ENCODE results near the gene CLDN34. TPM values are rescaled to one million over a fixed set of nuclear protein-coding genes. Genes with fewer than 3 reads are reported as not detected.

CLDN34 gene
- total and polyA plus RNA-seq, 2 experiments from 2014 or later = not detected

- no peak overlapping the region for H2AFZ ChIP-seq
- TF ChIP-seq EZH2phosphoT487 (IDR thresholded peaks at IDR 0.05; ENCODE audit: unreplicated experiment) (no peak), JUNB (IDR thresholded peaks at IDR 0.05; ENCODE audit: unreplicated experiment) (no peak), ETS1 (IDR thresholded peaks at IDR 0.05) (no peak), STAT1 (IDR thresholded peaks at IDR 0.05; ENCODE audit: unreplicated experiment) (no peak), EZH2 (IDR thresholded peaks at IDR 0.05; ENCODE audit: low read depth, unreplicated experiment) (no peak), NANOG (IDR thresholded peaks at IDR 0.05; ENCODE audit: borderline replicate concordance) (no peak), POLR2AphosphoS5 (IDR thresholded peaks at IDR 0.05; ENCODE audit: low read depth) (no peak), ZNF462 (CRISPR knock-in tag; IDR thresholded peaks at IDR 0.05) (no peak), ZNF114 (CRISPR knock-in tag; IDR thresholded peaks at IDR 0.05) (no peak), CTCF (conservative IDR thresholded peaks at IDR 0.05; ENCODE audit: low read depth in 2 of 2) (no peak), ZNF331 (CRISPR knock-in tag; IDR thresholded peaks at IDR 0.05; ENCODE audit: low read depth) (no peak), REST (IDR thresholded peaks at IDR 0.05; ENCODE audit: unreplicated experiment) (no peak), CREB1 (CRISPR knock-in tag; IDR thresholded peaks at IDR 0.05; ENCODE audit: low read depth) (no peak)
- no peak for ATAC-seq
- H3K27ac ChIP-seq (ENCODE audit: low read depth) = no peak overlapping the region
- 0 out of 2 replicates have a peak, but pooled peaks cover 6% of the 10 kb centered on the region for H3K79me2 ChIP-seq (replicated peaks; ENCODE audit: insufficient read depth)
- H3K36me3 Mint-ChIP-seq (ENCODE audit: low read depth) = peaks cover 13% of the 10 kb centered on the region; the same call in 2 of the 3 replicates
- H3K4me3 Mint-ChIP-seq = no peak overlapping the region
- peaks cover 15% of the 10 kb centered on the region for H3K4me1 ChIP-seq (ENCODE audit: insufficient read depth)
- H3K27me3 ChIP-seq (ENCODE audit: insufficient read depth) = no peaks in the 10 kb centered on the region
- no peak overlapping the region for H3K27ac Mint-ChIP-seq
- no peak for DNase-seq (ENCODE audit: low spot score)
- no peak overlapping the region for H3K4me2 ChIP-seq
- peaks cover 56% of the 10 kb centered on the region for H3K4me1 Mint-ChIP-seq
- H3K4me3 ChIP-seq = no peak overlapping the region
- H3K27me3 Mint-ChIP-seq (ENCODE audit: insufficient read depth, low read depth, poor library complexity) = peaks cover 5% of the 10 kb centered on the region
- H4K20me1 ChIP-seq (replicated peaks; ENCODE audit: insufficient read depth) = no peaks in the 10 kb centered on the region
- no peaks in the 10 kb centered on the region for H3K9me2 ChIP-seq (ENCODE audit: insufficient read depth)
- H3F3A ChIP-seq (replicated peaks; ENCODE audit: low read depth) = no peaks in the 10 kb centered on the region
- no peaks in the 10 kb centered on the region; the same call in 2 of the 3 replicates for H3K9me3 Mint-ChIP-seq
- no peaks in the 10 kb centered on the region for H3K36me3 ChIP-seq (ENCODE audit: insufficient read depth)
Measured at GRCh38 chrX:9926002-9926401, 41.2 kb upstream of the CLDN34 start.
